ENCODE data around the gene NOXRED1.

GRCh38 chr14:77406086-77406485 is 17.2 kb downstream of the NOXRED1 start:
- TF ChIP-seq TAF1 (IDR thresholded peaks at IDR 0.05; ENCODE audit: borderline replicate concordance, insufficient read depth, low read length) (no peak), POLR2AphosphoS5 (IDR thresholded peaks at IDR 0.05; ENCODE audit: low read depth, low read length) (no peak)
